ENCODE measurements around the gene NPM1.

NPM1 gene

DNA sequence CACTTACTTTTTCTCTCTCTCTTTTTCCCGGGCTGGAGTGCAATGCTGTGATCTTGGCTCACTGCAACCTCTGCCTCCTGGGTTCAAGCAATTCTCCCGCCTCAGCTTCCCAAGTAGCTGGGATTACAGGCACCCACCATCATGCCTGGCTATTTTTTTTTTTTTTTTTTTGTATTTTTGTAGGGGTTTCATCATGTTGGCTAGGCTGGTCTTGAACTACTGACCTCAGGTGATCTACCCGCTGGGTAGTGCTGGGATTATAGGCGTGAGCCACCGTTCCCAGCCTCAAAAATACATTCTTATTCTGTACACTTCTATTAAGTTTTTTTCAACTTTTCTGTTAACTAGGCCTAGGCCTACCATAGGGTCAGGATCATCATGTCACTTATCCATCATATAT, 26.3 kb downstream of the NPM1 start:
- DNase-seq: peak; percentile 58

DNA sequence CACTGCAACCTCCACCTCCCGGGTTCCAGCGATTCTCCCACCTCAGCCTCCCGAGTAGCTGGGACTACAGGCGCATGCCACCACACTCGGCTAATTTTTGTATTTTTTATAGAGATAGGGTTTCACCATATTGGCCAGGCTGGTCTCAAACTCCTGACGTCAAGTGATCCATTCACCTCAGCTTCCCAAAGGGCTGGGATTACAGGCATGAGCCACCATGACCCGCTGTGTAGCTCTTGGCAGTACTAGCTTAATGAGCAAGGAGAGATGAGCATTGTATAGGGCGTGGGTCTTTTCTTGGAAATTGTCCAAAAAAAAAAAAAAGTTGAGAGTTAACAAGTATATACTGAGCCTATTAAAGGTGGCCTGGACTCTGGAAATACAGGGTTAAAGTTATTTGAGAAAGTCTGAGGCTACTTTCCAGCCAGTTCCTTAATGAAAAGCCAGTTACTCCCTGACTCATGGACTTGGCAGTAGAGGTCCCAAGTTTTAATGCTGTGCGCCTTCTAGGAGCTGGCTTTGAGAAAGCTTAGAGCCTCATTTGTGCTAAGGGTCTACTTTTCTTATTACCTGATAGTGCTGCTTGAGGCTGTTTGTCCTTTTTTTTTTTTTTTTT, 27.6 kb downstream of the NPM1 start:
- DNase-seq: peak; percentile 58

DNA sequence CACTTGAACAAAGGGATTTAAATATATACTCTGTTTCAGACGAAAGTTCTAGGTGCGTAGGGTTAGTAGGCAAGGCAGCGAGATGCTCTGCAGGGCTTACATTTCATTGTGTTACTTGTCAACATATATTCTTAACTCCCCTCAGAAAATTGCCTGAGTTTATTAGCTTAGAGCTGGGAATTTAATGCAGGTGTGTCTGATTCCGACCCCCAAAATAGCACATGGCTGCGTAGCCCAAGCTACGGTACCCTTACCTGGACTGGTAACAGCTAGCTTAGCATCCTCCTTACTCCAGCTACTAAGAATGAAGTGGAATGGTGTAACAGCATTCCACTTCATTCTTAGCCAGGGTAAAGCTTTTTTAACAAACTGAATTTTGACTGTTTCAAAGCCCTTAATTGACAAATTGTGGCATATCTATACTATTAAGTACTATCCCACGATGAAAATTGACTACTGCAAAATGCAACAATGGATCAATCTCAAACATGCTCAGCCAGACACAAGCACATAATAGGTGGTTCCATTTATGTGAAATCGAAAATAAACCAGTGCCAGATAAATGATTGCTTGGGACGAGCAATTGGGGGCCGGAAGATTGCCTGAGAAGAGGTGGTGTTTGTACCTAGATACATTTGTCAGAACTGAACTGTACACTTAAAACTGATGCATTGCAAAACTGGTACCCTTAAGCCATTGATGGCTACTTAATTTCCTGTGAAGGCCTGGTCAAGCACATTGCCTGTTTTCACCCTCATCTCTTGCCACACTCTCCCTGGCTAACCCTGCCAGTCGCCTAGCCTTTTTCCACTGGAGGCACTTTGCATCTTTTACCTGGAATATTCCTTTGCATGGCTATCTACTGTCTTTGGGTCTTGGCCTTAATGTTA, 28.8 kb downstream of the NPM1 start:
- peak; percentile 53 for DNase-seq

DNA sequence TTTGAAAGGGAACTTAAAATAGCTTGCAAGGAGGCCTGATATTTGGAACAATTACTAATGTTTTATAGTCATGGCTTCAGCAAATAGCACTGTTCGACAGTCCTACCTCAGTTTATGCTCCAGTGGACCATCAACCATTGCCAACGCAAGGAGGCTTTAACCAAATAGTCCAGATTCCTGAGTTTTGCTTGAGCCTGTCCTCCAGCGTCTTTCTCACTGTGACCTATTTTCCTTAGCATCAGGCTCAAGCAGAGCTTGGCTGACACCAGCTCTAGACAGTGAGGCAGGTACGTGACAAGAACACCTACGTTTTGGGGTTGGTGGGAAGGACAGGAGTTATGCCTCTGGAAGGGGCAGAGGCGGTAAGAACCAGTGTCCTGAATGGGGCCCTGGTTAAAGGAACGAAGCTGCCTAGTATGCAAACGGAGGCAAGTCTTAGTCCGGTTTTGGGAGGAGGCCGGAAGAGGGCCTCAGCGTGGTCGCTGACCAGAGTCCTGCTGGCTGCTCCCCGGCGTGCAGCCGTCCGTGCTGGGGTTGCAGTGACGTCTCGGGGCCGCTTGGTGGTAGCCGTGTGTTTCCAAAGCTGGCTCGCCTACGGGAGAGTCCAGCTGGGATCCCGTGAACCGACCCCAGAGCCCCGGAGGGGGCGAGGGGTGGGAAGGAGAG, 30.8 kb downstream of the NPM1 start:
- peak; percentile 86 for DNase-seq

DNA sequence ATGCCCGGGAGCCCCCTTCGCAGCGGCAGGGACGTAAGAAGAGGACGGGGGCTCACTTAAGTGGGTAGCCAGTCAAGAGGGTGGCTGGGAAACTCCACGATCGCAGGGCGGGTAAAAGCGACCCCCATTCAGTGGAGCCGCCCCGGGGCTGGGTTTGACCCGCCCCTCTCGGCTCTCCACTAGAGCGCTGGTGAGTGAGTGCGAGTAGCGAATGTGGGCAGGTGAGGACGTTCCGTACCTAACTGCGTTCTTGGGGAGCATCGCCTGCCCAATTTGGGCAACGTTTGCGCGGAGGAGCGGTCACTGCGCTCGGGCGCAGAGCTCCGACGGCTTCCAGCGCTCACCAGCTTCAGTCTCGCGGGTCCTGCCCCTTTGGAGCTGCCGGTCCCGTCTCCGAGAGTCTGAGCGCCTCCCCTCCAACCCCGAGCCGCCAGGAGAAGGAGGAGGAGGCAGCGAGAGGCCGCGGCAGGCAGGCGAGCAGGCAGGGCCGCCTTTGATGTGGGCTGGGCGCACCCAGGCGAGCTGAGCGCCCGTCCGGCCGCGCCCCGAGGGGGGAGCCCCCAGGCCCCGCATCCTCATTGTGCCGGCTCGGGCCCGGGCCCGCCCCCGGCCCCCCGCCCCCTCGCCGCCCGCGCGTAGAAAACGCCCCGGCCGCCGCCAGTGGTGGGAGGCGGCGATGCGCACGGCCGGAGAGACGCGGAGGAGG, 31.5 kb downstream of the NPM1 start, which contains the start of gene FGF18:
FGF18 (plus strand) TSS at position 666 of the 706 bp plus-strand sequence. CDS start 553 bp downstream, outside the sequence.
- DNase-seq: peak; percentile 76

DNA sequence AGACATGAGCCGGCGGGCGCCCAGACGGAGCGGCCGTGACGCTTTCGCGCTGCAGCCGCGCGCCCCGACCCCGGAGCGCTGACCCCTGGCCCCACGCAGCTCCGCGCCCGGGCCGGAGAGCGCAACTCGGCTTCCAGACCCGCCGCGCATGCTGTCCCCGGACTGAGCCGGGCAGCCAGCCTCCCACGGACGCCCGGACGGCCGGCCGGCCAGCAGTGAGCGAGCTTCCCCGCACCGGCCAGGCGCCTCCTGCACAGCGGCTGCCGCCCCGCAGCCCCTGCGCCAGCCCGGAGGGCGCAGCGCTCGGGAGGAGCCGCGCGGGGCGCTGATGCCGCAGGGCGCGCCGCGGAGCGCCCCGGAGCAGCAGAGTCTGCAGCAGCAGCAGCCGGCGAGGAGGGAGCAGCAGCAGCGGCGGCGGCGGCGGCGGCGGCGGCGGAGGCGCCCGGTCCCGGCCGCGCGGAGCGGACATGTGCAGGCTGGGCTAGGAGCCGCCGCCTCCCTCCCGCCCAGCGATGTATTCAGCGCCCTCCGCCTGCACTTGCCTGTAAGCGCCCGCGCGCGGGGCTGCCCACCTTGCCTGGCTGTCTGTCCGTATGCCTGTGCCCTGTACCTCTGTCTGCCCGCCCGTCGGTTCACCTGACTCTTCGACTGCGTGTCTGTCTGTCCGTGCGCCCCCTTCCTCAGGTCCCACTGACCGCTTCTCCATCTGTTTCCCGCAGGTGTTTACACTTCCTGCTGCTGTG, 32.2 kb downstream of the NPM1 start:
- DNase-seq: peak; percentile 70

DNA sequence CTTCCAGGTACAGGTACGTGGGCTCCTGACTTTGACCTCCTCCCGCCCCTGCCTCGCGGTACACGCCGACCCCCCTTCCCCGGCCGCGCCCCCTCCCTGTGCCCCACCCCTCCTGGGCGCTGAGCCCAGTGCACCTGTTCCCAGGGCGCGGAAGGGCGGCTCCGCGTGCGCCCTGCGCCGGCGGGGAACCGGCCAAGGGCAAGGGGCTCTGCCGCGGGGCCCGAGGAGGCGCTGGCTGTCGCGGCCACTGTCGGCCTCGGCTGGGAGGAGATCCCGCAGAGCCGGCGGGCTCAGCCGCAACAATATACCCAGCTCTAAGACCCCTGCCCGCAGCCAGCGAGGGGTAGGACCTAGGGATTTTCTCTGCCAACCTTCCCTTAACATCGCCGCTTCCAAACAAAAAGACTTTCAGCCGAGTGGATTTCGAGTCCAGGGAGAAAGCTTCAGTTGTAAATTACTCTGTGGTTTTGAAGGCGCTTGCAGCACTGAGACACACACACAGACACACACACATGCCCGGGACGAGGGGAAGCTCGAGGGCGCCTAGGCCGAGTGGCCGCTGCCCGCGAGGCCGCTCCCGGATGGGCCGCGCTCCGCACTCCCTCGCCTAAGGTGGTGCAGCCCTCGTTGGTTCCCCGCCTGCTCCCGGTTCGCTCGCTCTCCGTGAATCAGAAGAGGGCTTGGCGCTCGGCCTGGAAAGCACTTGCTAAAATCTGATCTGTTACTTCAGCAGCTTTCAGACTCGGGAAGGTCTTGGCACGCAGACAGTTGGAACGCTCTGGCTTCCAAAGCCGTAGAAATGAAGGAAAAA, 33.0 kb downstream of the NPM1 start:
- DNase-seq: peak; percentile 59

DNA sequence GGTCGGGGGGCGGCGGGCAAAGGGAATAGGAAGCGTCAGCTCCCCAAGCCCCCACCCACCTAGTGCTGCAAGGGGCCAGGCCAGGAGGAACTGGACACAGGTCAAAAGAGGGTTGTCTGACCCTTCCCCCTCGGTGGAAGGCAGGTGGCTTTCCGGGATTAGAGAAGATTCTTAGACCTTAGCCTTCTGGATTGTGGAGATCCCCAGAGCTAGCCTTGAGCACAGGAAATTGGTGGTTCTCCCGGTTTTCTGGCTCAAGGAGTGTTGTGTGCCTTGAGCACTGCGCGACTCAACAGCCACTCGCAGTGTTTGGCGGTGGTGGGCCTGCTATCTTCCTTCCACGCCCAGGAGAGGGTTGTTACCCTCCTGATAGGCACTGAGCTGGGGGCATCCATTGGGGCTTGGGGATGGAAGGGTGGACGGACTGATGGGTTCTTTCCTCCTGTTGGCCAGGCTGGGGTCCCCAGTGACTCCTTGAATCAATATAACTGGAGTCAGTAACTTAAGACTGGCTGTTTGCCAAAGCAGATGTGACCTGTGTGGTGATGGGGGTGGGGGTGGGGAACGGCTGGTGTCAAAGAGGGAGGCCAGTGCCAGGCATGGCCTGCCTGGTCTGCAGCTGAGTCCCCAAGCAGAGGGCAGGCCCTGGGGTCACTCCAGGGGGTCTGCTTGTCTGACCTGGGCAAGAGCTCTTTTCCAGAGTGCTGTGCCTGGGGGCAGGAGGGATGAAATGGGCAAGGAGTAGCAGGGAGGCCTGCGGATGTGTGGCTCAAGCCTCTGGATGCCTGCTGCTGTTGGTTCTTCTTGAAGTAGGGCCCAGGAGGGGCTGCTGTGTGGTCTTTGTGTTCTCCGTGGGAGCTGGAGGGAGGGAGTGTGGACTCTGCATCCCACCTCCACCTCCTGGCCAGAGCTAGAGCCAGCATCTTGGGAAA, 33.9 kb downstream of the NPM1 start:
- DNase-seq: no peak

DNA sequence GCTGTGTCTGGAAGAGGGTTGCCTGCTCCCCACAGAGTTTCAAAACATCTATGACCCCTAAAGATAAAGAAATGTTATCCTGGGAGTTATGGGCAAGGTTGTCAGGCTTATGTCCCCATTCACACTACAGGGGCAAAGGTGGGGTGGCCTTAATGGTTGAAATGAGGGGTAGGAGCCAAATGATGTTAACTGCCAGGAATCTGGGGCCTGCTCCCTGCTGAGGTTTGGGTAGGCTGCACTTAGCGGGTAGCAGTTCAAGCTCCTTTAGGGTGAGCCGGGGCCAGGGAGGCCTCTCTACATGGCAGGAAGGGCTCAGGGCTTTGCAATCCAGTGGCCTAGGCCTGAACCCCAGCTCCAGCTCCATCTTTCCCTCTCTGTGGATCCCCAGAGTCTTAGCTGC, 34.8 kb downstream of the NPM1 start:
- DNase-seq: no peak

DNA sequence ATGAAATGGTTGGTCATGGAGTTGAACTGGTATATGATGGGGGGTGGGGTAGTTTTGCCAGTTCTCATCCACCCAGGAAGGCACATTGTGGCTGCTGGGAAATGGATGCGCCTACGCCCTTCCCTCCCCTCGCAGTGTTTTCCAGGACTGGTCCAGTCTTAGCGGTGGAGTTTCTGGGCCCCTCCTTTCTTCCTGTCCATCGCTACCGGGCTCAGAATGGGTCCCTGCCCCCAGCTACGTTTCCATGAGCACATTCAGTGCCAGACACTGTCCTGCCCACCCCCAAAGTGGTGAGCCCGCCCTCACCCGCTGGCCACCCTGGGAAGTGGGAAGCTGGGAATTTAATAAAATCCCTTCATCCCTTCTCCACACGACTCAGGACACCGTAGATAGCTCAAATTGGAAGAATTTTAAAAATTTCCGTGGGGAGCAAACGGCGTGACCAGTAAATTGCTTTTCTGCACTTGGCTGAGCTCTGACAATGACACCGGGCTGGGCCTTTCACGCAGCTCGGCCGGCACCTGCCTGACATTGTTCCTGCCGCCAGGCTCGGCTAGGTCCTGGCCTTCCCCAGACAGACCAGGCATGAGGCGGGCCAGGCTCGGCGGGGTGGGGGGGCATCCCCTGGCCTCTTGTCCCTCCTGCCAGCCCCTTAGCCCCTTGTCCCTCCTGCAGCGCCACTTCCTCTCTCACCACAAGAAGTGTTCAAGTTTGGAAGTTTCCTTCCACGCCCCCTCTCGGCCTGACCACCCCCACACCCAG, 35.4 kb downstream of the NPM1 start:
- no peak for DNase-seq

DNA sequence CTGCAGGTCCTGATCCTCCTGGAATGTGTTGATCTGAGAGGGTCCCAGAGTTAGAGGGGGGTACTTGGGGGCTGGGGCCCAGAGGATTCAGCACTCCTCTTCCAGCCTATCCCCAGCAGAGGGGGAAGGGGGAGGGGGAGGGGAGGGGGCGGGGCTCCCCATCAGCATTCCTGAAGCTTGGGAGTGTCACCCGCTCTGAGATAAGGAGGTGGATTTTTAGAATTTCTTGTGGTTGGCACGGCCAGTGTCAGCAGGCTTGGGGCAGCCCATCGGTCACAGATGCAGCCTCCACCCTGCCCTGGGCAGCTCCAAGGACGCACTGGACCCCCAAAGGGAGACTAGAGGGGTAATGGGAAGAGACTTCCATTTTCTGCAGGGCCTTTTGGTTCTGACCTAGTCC, 37.1 kb downstream of the NPM1 start:
- no peak for DNase-seq

DNA sequence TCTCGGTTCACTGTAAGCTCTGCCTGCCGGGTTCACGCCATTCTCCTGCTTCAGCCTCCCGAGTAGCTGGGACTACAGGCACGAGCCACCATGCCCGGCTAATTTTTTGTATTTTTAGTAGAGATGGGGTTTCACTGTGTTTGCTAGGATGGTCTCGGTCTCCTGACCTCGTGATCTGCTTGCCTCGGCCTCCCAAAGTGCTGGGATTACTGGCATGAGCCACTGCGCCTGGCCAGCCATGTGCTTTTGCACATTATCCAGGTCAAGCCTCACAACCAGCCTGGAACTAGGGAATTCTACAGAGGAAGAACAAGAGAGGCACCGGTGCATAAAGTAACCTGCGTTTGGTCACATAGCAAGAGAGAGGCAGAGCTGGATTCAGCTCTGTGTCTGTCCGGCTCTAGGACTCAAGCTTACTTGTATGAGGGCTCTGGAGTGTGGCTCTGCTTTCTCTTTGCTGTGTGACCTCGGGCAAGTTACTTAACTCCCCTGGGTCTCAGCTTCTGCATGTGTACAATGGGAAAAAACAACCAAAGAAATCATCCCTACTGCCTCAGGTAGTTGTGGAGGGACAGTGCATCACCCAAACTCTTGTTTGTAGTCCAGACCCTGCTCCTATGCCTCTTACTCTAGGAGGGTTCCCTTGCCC, 38.1 kb downstream of the NPM1 start:
- DNase-seq: no peak

DNA sequence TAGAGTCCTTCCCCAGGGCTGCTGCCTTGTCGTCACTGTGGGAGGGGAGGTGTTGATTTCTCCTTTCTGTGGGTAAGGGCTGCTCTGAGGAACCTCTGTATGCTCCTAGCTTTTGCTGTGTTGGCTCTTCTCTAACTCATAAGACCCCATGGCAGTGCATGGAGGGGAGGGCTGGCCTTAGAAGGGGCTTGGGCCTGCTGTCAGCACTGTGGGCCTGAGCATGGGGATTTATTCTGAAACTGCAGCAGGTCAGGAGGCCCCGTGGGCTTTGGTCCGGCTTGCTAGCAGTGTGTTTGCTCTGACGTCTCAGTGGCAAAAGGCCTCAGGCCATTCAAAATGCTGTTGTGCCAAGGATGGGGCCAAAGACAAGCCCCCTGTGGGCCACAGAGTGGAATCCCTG, 38.6 kb downstream of the NPM1 start:
- DNase-seq: no peak

DNA sequence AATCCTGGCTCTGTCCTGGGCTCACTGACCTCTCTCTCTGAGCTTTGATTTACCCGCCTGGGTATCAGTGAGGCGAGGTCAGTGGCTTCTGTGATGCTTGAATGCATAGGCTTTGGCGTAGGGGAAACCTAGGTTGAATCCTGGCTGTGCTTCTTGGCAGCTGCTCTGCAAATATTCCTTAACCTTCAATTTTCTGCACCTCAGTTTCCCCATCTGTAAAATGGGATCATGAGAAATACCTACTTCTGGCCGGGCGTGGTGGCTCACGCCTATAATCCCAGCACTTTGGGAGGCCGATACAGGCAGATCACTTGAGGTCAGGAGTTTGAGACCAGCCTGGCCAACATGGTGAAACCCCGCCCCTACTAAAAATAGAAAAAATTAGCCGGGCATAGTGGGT, 39.0 kb downstream of the NPM1 start:
- DNase-seq: no peak

DNA sequence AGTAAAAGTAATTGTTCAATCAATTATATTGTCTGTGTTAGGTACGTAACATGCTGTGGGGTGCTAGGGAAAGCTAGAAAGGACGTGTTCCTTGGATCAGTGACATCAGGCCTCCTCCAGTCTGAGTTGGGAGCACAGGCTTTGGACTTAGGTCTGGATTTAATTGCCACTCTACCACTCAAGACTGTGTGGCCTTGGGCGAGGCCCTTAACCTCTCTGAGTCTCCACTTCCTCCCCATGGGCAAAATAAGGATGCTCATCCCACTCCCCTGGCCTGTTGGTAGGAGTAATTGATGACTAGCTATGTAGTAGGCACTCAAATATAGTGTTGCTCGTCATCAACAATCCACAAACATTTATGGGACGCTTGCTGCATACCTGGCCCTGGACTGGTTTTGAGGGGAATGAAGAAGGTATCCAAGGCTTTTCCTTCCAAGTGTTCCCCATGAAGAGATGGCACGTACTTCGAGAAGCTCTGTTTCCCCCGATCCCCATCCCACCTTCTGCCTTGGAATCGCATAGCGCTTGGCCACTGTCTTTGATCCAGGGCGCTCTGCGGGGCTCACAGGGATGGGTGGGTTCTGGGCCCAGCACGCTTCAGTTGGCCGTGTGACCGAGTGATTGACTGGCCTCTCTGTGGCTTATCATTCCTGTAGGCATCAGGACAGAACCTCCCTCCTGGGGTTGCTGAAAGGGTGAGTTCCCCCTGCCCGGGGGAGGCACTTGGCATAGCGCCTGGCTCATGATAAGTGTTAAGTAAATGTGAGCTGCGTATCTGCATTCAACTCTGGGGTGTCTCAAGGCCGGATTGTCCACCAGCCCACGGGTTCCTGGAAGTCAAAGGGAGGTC, 39.9 kb downstream of the NPM1 start:
- DNase-seq: no peak

DNA sequence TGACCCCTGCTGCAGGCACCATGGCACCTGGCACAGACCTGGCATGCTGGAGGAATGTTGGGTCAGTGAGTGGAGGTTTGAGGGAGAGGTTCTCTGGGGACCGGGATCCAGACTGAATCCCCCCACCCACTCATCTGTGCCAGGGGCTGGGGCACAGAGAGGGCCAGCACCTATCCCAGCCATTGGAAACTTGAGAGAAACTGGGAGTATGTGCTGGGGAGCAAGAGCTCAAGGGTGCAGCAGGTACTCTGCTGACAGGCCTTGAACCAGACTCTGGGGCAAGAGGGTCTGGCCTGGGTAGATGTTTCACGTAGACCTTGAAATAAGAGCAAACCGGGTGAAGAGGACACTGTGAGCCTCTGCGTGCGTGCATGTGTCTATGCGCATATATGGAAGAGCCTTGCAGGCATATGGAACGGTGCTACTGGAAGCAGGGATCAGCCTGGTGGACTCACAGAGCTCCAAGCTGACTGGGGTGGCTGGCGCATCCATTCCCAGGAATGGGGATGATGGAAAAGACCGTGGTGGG, 40.6 kb downstream of the NPM1 start:
- no peak for DNase-seq

DNA sequence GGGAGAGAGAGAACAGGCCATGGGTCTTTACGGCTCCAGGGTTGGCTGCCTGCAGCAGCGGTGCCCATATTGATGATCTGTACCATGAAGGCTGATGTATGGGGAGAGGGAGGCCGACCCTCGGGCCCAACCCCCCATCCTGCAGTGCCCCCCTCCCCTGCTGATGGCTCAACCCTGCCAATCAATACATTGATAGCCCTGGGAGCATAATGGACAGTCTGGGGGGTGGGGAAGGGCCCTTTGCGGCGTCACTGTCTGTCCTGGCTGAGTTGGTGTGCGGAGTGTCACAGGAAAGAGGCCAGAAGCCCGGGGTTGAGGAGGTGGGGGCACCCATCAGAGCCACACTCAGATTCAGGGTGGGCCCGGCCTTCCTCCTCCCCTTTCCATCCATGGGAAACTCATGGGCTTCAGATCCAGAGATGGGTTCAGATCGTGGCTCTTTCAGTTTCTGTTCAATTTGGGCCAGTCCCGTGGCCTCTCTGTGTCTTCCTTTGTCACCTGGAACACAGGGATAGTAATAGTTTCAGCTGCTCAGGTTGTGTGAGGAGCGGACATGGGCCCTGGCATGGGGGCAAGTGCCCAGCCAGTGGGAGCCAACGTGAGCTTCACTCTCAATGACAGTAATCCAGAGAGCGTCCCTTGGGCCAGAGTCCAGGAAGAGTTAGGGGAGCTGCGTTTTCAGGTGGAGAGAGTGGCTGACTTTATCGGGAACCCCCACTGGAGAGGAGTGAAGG, 41.3 kb downstream of the NPM1 start:
- no peak for DNase-seq
